Panc1 (cell line): ENCODE results near the gene PRKCA. TPM values are rescaled to one million over a fixed set of nuclear protein-coding genes. Genes with fewer than 3 reads are reported as not detected.
A peak's percentile ranks its signal among the peaks of the same experiment; 100 is the strongest.

ENCODE experiments used
- ATAC-seq: fragments of 200-7000 bp; cut with Tn5 transposase; 2 replicates; pipeline ENCODE4 v1.9.1; 2020; ENCODE audit warnings: mild to moderate bottlenecking, moderate library complexity
- BruUV-seq: library from RNA; stranded (reverse); fragments of 400-500 nt; replicated peaks from 2 replicates; lab custom pipeline; 2021; lab: Mats Ljungman, UMichigan
- CTCF ChIA-PET: fragments of 300-600 bp; sonication (Branson Sonifier 250); formaldehyde crosslinking; loops from one replicate; lab custom pipeline; 2022; ENCODE audit warnings: antibody characterized with exemption; lab: Charles Lee
- POLR2A ChIA-PET: fragments of 300-600 bp; sonication (Branson Sonifier 250); formaldehyde crosslinking; loops from one replicate; lab custom pipeline; 2022; ENCODE audit warnings: antibody characterized with exemption; lab: Charles Lee
- DNase-seq: peaks from one replicate; pipeline ENCODE4 v3.0.0-alpha.2; 2010; ENCODE audit warnings: low read depth, low spot score
- H3K27ac ChIP-seq: 2 replicates; pipeline ENCODE4 v1.5.1; 2011; ENCODE audit warnings: mild to moderate bottlenecking, low read length, inconsistent platforms
- H3K27me3 ChIP-seq: fragments of 200-500 bp; sonication (Bioruptor generic); 2 replicates; pipeline ENCODE4 v1.6.0; 2014; ENCODE audit warnings: low read length, inconsistent platforms; ENCODE audit not compliant: control insufficient read depth, insufficient read depth
- H3K36me3 ChIP-seq: fragments of 200-500 bp; sonication (Bioruptor generic); 2 replicates; pipeline ENCODE4 v1.5.1; 2014; ENCODE audit warnings: inconsistent platforms, mild to moderate bottlenecking, low read length, moderate library complexity; ENCODE audit not compliant: control insufficient read depth, insufficient read depth
- H3K4me1 ChIP-seq: 2 replicates; pipeline ENCODE4 v1.5.1; 2011; ENCODE audit warnings: inconsistent platforms, mild to moderate bottlenecking, low read length, moderate library complexity; ENCODE audit not compliant: control insufficient read depth, insufficient read depth
- H3K4me3 ChIP-seq, 2 experiments: 2 replicates each; pipeline ENCODE4 v1.5.1; 2011 to 2012; ENCODE audit warnings: low read depth in 2 of 2, low read length in 2 of 2, mild to moderate bottlenecking in 2 of 2, inconsistent platforms in 1 of 2, moderate library complexity in 1 of 2
- H3K9me3 ChIP-seq: fragments of 200-500 bp; sonication (Bioruptor generic); 2 replicates; pipeline ENCODE4 v1.5.1; 2014; ENCODE audit warnings: low read depth, mild to moderate bottlenecking, inconsistent platforms, low read length, moderate library complexity; ENCODE audit not compliant: control insufficient read depth, insufficient read depth
- POLR2AphosphoS5 ChIP-seq: IDR thresholded peaks from 2 replicates; pipeline ENCODE4 v1.6.1; 2012; ENCODE audit warnings: mild to moderate bottlenecking, low read depth, low read length, moderate library complexity
- SIN3A ChIP-seq: IDR thresholded peaks from 2 replicates; pipeline ENCODE4 v1.6.1; 2012; ENCODE audit warnings: low read depth, mild to moderate bottlenecking, low read length, moderate library complexity, borderline replicate concordance; ENCODE audit not compliant: insufficient read depth
- TCF7L2 ChIP-seq: IDR thresholded peaks from 2 replicates; pipeline ENCODE4 v1.6.1; 2011; ENCODE audit warnings: mild to moderate bottlenecking, low read depth, low read length, inconsistent platforms
- in situ Hi-C: cut with HindIII; loops from 2 replicates; pipeline ENCODE4 v1.10.0; 2016; ENCODE audit warnings: low sequenced_read_pairs, low pct_unique_long_range_greater_than_20kb
- intact Hi-C: fragments of 100-400 bp; cut with micrococcal nuclease; formaldehyde crosslinking; loops from one replicate; pipeline ENCODE4 v1.10.0; 2022; ENCODE audit not compliant: unreplicated experiment
- total RNA-seq: library from RNA; stranded (reverse); gene quantifications from one replicate; pipeline ENCODE4 v1.2.1, GENCODE V29; 2021; ENCODE audit not compliant: unreplicated experiment
- TF ChIP-seq, protein P1 (sequence below), 2 experiments: IDR thresholded peaks; 2 replicates each; pipeline ENCODE4 v1.6.1; 2011 to 2012; ENCODE audit warnings: low read depth in 2 of 2, control low read depth in 1 of 2, low read length in 1 of 2, mild to moderate bottlenecking in 1 of 2, moderate library complexity in 1 of 2; ENCODE audit not compliant: insufficient read depth in 1 of 2
- TF ChIP-seq, protein P2 (sequence below): fragments of 450-650 bp; IDR thresholded peaks from 2 replicates; pipeline ENCODE4 v1.5.1; 2017; ENCODE audit warnings: mild to moderate bottlenecking

PRKCA gene
- total RNA-seq, 1 experiment from 2014 or later = 53.0 TPM

DNA sequence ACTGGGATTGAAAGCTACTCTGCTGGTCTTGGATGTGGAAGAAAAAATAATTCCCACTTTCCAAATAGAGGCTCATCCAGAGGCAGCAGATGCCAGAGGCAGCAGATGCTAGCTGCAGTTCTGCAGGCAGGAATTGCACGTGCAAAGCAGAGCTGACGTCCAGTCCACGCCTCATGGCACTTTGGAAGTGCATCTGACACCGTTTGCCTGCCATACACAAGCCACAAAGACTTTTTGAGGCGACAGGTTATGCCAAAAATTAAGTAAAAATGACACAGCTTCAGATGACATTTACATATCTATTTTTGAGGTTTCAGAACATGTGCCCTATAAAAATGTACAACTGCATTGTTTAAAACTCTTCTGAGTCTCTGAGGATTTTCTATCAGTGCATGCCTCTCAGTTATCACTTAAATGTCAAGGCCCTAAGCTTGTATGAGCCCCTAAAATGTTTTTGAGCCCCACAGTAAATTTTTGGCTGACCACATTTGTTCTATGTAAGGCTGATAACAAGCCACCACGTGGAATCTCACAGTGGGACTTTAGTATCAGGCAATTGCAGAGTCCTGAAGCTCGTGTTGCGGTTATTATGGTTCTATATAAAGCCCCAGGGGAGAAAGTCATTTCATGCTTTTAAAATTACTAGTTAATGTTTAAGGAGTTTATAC is 239.2 kb downstream of the PRKCA start:
- BruUV-seq = no TSS peak
- TF ChIP-seq TCF7L2 (no peak), SIN3A (no peak), POLR2AphosphoS5 (no peak)
- TF ChIP-seq, protein P1, sequence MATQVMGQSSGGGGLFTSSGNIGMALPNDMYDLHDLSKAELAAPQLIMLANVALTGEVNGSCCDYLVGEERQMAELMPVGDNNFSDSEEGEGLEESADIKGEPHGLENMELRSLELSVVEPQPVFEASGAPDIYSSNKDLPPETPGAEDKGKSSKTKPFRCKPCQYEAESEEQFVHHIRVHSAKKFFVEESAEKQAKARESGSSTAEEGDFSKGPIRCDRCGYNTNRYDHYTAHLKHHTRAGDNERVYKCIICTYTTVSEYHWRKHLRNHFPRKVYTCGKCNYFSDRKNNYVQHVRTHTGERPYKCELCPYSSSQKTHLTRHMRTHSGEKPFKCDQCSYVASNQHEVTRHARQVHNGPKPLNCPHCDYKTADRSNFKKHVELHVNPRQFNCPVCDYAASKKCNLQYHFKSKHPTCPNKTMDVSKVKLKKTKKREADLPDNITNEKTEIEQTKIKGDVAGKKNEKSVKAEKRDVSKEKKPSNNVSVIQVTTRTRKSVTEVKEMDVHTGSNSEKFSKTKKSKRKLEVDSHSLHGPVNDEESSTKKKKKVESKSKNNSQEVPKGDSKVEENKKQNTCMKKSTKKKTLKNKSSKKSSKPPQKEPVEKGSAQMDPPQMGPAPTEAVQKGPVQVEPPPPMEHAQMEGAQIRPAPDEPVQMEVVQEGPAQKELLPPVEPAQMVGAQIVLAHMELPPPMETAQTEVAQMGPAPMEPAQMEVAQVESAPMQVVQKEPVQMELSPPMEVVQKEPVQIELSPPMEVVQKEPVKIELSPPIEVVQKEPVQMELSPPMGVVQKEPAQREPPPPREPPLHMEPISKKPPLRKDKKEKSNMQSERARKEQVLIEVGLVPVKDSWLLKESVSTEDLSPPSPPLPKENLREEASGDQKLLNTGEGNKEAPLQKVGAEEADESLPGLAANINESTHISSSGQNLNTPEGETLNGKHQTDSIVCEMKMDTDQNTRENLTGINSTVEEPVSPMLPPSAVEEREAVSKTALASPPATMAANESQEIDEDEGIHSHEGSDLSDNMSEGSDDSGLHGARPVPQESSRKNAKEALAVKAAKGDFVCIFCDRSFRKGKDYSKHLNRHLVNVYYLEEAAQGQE (IDR thresholded peaks at IDR 0.05; ENCODE audit: insufficient read depth in 1 of 2, low read depth in 2 of 2, low read length in 1 of 2) = no peak
- TF ChIP-seq, protein P2, sequence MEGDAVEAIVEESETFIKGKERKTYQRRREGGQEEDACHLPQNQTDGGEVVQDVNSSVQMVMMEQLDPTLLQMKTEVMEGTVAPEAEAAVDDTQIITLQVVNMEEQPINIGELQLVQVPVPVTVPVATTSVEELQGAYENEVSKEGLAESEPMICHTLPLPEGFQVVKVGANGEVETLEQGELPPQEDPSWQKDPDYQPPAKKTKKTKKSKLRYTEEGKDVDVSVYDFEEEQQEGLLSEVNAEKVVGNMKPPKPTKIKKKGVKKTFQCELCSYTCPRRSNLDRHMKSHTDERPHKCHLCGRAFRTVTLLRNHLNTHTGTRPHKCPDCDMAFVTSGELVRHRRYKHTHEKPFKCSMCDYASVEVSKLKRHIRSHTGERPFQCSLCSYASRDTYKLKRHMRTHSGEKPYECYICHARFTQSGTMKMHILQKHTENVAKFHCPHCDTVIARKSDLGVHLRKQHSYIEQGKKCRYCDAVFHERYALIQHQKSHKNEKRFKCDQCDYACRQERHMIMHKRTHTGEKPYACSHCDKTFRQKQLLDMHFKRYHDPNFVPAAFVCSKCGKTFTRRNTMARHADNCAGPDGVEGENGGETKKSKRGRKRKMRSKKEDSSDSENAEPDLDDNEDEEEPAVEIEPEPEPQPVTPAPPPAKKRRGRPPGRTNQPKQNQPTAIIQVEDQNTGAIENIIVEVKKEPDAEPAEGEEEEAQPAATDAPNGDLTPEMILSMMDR = no peak
- H3K4me1 ChIP-seq = peaks cover 38% of the 10 kb centered on the region
- H3K4me3 ChIP-seq = no peak overlapping the region
- CTCF ChIA-PET = no interaction called here
- DNase-seq (no peak), ATAC-seq (0 out of 2 replicates have a peak, but pooled peaks have one; percentile 19)
- peak overlapping the region; percentile 69 for H3K27ac ChIP-seq
- no peaks in the 10 kb centered on the region for H3K9me3 ChIP-seq
- no peaks in the 10 kb centered on the region for H3K36me3 ChIP-seq
- POLR2A ChIA-PET = interaction anchor here (0.6 kb wide), 1 partner anchor 295 kb away, joined by 6 read pairs; no protein-coding TSS in a partner anchor
- in situ Hi-C loops = no loop called here
- intact Hi-C loops = no loop called here
- H3K27me3 ChIP-seq = no peaks in the 10 kb centered on the region

DNA sequence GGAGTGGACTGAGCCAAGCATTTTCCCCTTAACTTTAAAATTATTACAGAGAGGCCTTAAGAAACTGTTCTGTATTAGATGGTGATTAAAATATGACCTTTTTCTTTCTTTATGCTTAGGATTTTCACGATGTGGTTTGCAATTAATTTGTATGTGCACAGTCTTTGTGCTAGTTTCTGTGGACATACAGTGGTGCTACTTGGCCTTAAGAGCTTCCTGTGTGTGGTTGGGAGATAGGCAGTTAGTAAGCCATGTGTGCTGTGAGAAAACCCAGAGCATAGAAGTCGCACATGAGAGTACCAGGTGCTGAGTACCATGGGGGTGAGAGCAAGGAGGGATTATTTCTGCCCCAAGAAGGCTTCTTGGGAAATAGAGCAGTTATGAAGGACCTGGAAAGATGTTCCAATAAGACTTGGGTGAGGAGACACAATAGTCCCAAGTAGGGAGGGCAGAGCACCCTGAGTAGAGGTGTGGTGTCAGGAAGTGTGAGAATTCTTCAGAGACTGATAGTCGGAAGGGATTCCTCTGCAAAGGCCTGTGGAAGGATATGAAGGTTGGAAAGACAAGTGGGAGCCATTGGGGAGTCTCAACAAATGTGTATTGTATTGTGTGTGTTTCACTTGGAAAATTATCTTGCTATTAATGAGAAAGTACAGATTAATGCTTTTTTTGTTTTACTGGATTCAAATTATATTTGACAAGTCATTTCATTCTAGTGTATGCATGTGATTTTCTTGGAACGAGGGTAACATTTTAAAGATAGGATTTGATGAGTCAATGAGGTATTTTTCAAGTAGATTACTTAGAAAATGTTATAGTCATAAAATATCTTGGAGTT is 239.9 kb downstream of the PRKCA start:
- in situ Hi-C loops (no loop called here), intact Hi-C loops (no loop called here)
- ATAC-seq = peak; percentile 36; the same call in 1 of the 2 replicates
- BruUV-seq = no TSS peak
- Histone ChIP-seq H3K9me3 (no peaks in the 10 kb centered on the region), H3K27ac (peak overlapping the region; percentile 69), H3K4me1 (peaks cover 38% of the 10 kb centered on the region), H3K4me3 (no peak overlapping the region), H3K36me3 (no peaks in the 10 kb centered on the region), H3K27me3 (no peaks in the 10 kb centered on the region)
- POLR2A ChIA-PET = no interaction called here
- DNase-seq = no peak
- TF ChIP-seq, protein P1 (IDR thresholded peaks at IDR 0.05; ENCODE audit: insufficient read depth in 1 of 2, low read depth in 2 of 2, low read length in 1 of 2) = no peak
- TF ChIP-seq, protein P2 = no peak
- TF ChIP-seq TCF7L2 (no peak), SIN3A (no peak), POLR2AphosphoS5 (no peak)
- CTCF ChIA-PET = interaction anchor here (0.6 kb wide), 1 partner anchor 262 kb away, joined by 6 read pairs; no protein-coding TSS in a partner anchor
